ENCODE results near the gene OR6B3. TPM values are rescaled to one million over a fixed set of nuclear protein-coding genes. Genes with fewer than 3 reads are reported as not detected.

The OR6B3 gene
- total and polyA plus RNA-seq, 2 of the 8 experiments (the other 6 are each of a cell fraction or from before 2014, with no cell fraction given), result not detected

GRCh38 chr2:240042740-240043139, 10.6 kb downstream of the OR6B3 start:
- 81% methylated on average over 11 of the region's 11 CpGs; no CpG with 5 or more reads in 1 of the 2 experiments for WGBS, 2 experiments (ENCODE audit: extremely low coverage in 1 of 2, insufficient coverage in 1 of 2, insufficient read length in 1 of 2, insufficient replicate concordance in 2 of 2, low coverage in 1 of 2, low lambda C conversion rate in 2 of 2, missing lambda C conversion rate in 1 of 2)
- FAIRE-seq, result no peak
- CTCF ChIA-PET (ENCODE audit: partially characterized antibody), result interaction anchor here (1.5 kb wide), 1 partner anchor 21 kb away, joined by 3 read pairs; no protein-coding TSS in a partner anchor

More at GRCh38 chr2:240042740-240043139, 10.6 kb downstream of the OR6B3 start:
- Histone ChIP-seq H3K27me3 (replicated peaks in 1 of 4; ENCODE audit: control insufficient read depth in 3 of 4, extremely low read depth in 1 of 4, insufficient read depth in 3 of 4, low read length in 3 of 4) (peaks cover 0 to 3% (median 0%) of the 10 kb centered on the region in 4 experiments; a peak in 1 of 7 replicates), H3K14ac (ENCODE audit: insufficient read length) (no peak overlapping the region), H3K9ac (replicated peaks in 1 of 4; ENCODE audit: extremely low read depth in 1 of 4, low read depth in 3 of 4, low read length in 3 of 4) (no peak overlapping the region), H2AFZ (ENCODE audit: low read length) (no peak overlapping the region), H4K5ac (ENCODE audit: insufficient read length, low read depth, low read length) (no peak overlapping the region), H4K8ac (ENCODE audit: extremely low read depth, insufficient read depth, low read length) (no peak overlapping the region), H2BK20ac (ENCODE audit: low read length) (no peak overlapping the region), H3K79me1 (ENCODE audit: low read depth, low read length) (no peaks in the 10 kb centered on the region), H3K79me2 (ENCODE audit: control insufficient read depth in 1 of 2, insufficient read depth in 2 of 2, low read length in 2 of 2) (no peaks in the 10 kb centered on the region), H3K36me3 (ENCODE audit: control insufficient read depth in 2 of 4, insufficient read depth in 4 of 4, low read length in 3 of 4) (no peaks in the 10 kb centered on the region), H4K20me1 (replicated peaks in 1 of 2; ENCODE audit: control insufficient read depth in 1 of 2, insufficient read depth in 2 of 2, low read length in 2 of 2) (no peaks in the 10 kb centered on the region), H3K4me3 (ENCODE audit: extremely low read depth in 1 of 4, insufficient read depth in 2 of 4, low read depth in 3 of 4, low read length in 4 of 4) (no peak overlapping the region), H3K23me2 (ENCODE audit: low read depth, low read length) (no peaks in the 10 kb centered on the region), H4K91ac (replicated peaks; ENCODE audit: insufficient read length, low read length) (no peak overlapping the region), H3K9me3 (ENCODE audit: insufficient read depth in 2 of 2, low read depth in 1 of 2, low read length in 1 of 2) (peaks cover 3 to 11% of the 10 kb centered on the region in 2 experiments; a peak in 1 of 4 replicates), H3K27ac (ENCODE audit: low read depth, low read length) (no peak overlapping the region), H2AK5ac (ENCODE audit: low read depth, low read length) (no peak overlapping the region), H2BK120ac (replicated peaks; ENCODE audit: low read depth, low read length) (no peak overlapping the region), H3K56ac (replicated peaks; ENCODE audit: insufficient read length, low read depth, low read length) (no peak overlapping the region), H3K4ac (replicated peaks; ENCODE audit: insufficient read length, low read depth, low read length) (no peak overlapping the region), H2BK5ac (ENCODE audit: low read depth, low read length) (no peak overlapping the region), H3K4me1 (replicated peaks in 1 of 4; ENCODE audit: control insufficient read depth in 3 of 4, insufficient read depth in 4 of 4, low read length in 3 of 4) (no peaks in the 10 kb centered on the region), H3K18ac (ENCODE audit: extremely low read depth, low read length) (no peak overlapping the region), H3K4me2 (ENCODE audit: insufficient read depth in 1 of 2, low read depth in 2 of 2, low read length in 2 of 2) (no peak overlapping the region), H3K23ac (ENCODE audit: insufficient read length) (no peak overlapping the region), H2BK12ac (ENCODE audit: low read depth, low read length) (no peak overlapping the region), H2BK15ac (ENCODE audit: low read length) (no peak overlapping the region)
- no peak for DNase-seq (ENCODE audit: low read depth in 1 of 2, low spot score in 2 of 2)
- POLR2A ChIA-PET (ENCODE audit: partially characterized antibody), result no interaction called here
- TF ChIP-seq NANOG (IDR thresholded peaks at IDR 0.05; ENCODE audit: insufficient read depth, low read depth, low read length, poor library complexity, severe bottlenecking), result no peak
- TF ChIP-seq, protein P1, sequence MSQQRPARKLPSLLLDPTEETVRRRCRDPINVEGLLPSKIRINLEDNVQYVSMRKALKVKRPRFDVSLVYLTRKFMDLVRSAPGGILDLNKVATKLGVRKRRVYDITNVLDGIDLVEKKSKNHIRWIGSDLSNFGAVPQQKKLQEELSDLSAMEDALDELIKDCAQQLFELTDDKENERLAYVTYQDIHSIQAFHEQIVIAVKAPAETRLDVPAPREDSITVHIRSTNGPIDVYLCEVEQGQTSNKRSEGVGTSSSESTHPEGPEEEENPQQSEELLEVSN (IDR thresholded peaks at IDR 0.05), result no peak
